ENCODE data around the gene ZNF648. TPM values are rescaled to one million over a fixed set of nuclear protein-coding genes. Genes with fewer than 3 reads are reported as not detected.

The ZNF648 gene
- total and polyA plus RNA-seq, 10 of the 15 experiments (the other 5 are each of a cell fraction or from before 2014, with no cell fraction given), result 0.05 TPM; not detected in 9

DNA sequence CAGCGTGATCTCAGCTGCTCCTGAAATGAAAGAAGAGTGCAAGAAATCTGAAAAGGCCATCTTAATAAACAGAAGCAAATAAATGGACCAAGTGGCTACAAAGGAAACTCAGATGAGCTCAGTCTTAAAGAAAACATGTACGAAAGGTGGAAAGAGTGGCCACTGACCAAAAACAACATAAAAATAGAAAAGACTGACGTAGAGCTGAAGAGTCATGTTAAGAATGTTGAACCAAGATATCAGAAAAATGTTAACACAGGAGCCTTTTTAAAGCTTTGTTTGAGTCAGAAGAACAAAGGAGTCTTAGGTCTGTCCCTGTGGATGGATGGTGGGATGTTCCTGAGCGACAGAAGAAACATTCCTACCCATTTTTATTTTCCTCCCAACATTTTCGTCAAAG, 30.8 kb upstream of the ZNF648 start (continued):
- TF ChIP-seq, protein P1, sequence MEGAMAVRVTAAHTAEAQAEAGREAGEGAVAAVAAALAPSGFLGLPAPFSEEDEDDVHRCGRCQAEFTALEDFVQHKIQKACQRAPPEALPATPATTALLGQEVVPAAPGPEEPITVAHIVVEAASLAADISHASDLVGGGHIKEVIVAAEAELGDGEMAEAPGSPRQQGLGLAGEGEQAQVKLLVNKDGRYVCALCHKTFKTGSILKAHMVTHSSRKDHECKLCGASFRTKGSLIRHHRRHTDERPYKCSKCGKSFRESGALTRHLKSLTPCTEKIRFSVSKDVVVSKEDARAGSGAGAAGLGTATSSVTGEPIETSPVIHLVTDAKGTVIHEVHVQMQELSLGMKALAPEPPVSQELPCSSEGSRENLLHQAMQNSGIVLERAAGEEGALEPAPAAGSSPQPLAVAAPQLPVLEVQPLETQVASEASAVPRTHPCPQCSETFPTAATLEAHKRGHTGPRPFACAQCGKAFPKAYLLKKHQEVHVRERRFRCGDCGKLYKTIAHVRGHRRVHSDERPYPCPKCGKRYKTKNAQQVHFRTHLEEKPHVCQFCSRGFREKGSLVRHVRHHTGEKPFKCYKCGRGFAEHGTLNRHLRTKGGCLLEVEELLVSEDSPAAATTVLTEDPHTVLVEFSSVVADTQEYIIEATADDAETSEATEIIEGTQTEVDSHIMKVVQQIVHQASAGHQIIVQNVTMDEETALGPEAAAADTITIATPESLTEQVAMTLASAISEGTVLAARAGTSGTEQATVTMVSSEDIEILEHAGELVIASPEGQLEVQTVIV (IDR thresholded peaks at IDR 0.05; ENCODE audit: borderline replicate concordance, partially characterized antibody), result no peak
- TF ChIP-seq CBX5 (IDR thresholded peaks at IDR 0.05; ENCODE audit: low read depth), result no peak
- no peak for TF ChIP-seq PAX5 (IDR thresholded peaks at IDR 0.05; ENCODE audit: borderline replicate concordance, low read depth, low read length)
- no peak for TF ChIP-seq YBX1 (IDR thresholded peaks at IDR 0.05)
- TF ChIP-seq SUZ12 (IDR thresholded peaks at IDR 0.05; ENCODE audit: unreplicated experiment), result no peak
- no peak for TF ChIP-seq JUNB (IDR thresholded peaks at IDR 0.05)
- no peak for TF ChIP-seq ETV6 (conservative IDR thresholded peaks at IDR 0.05 in 1 of 2, IDR thresholded peaks at IDR 0.05 in 1 of 2; ENCODE audit: borderline replicate concordance in 1 of 2, low read depth in 1 of 2)

DNA sequence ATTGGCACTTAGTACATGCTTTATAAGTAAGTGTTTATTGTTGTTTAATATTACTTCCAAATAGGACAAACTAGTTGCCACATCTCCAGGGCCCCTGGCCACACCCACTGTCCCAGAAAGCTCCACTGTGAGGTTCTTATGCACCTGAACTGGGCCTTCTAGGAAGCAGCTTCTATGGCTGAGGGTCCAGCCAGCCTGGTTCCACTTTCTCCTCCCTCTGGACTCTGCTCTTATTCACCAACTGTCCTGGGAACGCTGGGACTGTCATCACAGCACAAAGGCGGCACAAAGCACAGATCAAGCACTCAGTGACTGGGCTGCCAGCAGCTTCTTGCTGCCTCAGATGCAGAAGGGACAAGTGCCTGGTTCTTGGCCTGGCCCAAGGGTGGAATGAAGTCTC, 29.6 kb upstream of the ZNF648 start:
- POLR2A ChIA-PET, result interaction anchor here (0.6 kb wide), 1 partner anchor 15 kb away, joined by 3 read pairs; no protein-coding TSS in a partner anchor
- SMC1A ChIA-PET (ENCODE audit: uncharacterized antibody, unreplicated experiment), result interaction anchor here (0.7 to 1.0 kb wide), 2 partner anchors 10 to 306 kb away, joined by 3 to 4 read pairs; no protein-coding TSS in a partner anchor
- RAD21 ChIA-PET (ENCODE audit: unreplicated experiment), result interaction anchor here (1.4 kb wide), 1 partner anchor 305 kb away, joined by 4 read pairs; no protein-coding TSS in a partner anchor

More for the DNA sequence above, 29.6 kb upstream of the ZNF648 start:
- H3K79me2 ChIP-seq (ENCODE audit: control insufficient read depth, insufficient read depth, low read length), result no peaks in the 10 kb centered on the region
- no peaks in the 10 kb centered on the region for H4K20me1 ChIP-seq (ENCODE audit: control insufficient read depth, insufficient read depth)
- CTCF ChIA-PET, result interaction anchor here (2.5 kb wide), 1 partner anchor 11 kb away, joined by 18 read pairs; no protein-coding TSS in a partner anchor
- H2AFZ ChIP-seq (ENCODE audit: control insufficient read depth, low read depth, low read length), result no peak overlapping the region
- no peak overlapping the region for H3K9ac ChIP-seq (ENCODE audit: control insufficient read depth, insufficient read depth, low read length)
- no peak overlapping the region for H3K4me3 ChIP-seq
- WGBS (ENCODE audit: insufficient coverage, insufficient replicate concordance, low lambda C conversion rate, missing lambda C conversion rate), result 25% methylated on average over 2 of the region's 2 CpGs
- H3K4me2 ChIP-seq (ENCODE audit: control insufficient read depth, insufficient read depth), result no peak overlapping the region
- H3K36me3 ChIP-seq (ENCODE audit: control insufficient read depth in 2 of 2, insufficient read depth in 2 of 2, low read length in 1 of 2), result no peaks in the 10 kb centered on the region
- no peak overlapping the region for H3K27ac ChIP-seq (ENCODE audit: control insufficient read depth, insufficient read depth)
- TF ChIP-seq MEF2A (IDR thresholded peaks at IDR 0.05; ENCODE audit: insufficient read depth, low read depth, low read length), result no peak
- TF ChIP-seq MTA2 (IDR thresholded peaks at IDR 0.05; ENCODE audit: low read depth), result no peak
- no peak for TF ChIP-seq JUND (IDR thresholded peaks at IDR 0.05; ENCODE audit: low read depth, low read length)
- TF ChIP-seq, protein P2, sequence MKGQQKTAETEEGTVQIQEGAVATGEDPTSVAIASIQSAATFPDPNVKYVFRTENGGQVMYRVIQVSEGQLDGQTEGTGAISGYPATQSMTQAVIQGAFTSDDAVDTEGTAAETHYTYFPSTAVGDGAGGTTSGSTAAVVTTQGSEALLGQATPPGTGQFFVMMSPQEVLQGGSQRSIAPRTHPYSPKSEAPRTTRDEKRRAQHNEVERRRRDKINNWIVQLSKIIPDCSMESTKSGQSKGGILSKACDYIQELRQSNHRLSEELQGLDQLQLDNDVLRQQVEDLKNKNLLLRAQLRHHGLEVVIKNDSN (IDR thresholded peaks at IDR 0.05; ENCODE audit: borderline replicate concordance, extremely low read length, insufficient read depth, low read depth, low read length), result no peak
- TF ChIP-seq TBL1XR1 (IDR thresholded peaks at IDR 0.05; ENCODE audit: low read depth, low read length), result no peak
- no peak for TF ChIP-seq SMAD5 (IDR thresholded peaks at IDR 0.05; ENCODE audit: low read depth)
- TF ChIP-seq, protein P3, sequence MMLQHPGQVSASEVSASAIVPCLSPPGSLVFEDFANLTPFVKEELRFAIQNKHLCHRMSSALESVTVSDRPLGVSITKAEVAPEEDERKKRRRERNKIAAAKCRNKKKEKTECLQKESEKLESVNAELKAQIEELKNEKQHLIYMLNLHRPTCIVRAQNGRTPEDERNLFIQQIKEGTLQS (IDR thresholded peaks at IDR 0.05; ENCODE audit: borderline replicate concordance, extremely low read depth, low read depth, low read length), result no peak
- FAIRE-seq, result no peak
- H3K4me1 ChIP-seq (ENCODE audit: control insufficient read depth, insufficient read depth, low read length), result no peaks in the 10 kb centered on the region
- intact Hi-C loops (cut with micrococcal nuclease; ENCODE audit: unreplicated experiment) (no loop called here), in situ Hi-C loops (cut with MboI) (no loop called here)
- BruUV-seq (replicated peaks), result no TSS peak
- no peaks in the 10 kb centered on the region; a peak in 2 of 4 replicates for H3K27me3 ChIP-seq (replicated peaks in 1 of 2; ENCODE audit: control insufficient read depth in 2 of 2, insufficient read depth in 2 of 2, low read length in 1 of 2)
- no peak for ATAC-seq
- no peak for DNase-seq (ENCODE audit: low read depth, low spot score)
- H3K9me3 ChIP-seq (replicated peaks; ENCODE audit: control insufficient read depth, insufficient read depth, low read length), result no peaks in the 10 kb centered on the region

All from GM12878 (cell line).